Measurements from ENCODE around the gene GK2.

Gene GK2

DNA sequence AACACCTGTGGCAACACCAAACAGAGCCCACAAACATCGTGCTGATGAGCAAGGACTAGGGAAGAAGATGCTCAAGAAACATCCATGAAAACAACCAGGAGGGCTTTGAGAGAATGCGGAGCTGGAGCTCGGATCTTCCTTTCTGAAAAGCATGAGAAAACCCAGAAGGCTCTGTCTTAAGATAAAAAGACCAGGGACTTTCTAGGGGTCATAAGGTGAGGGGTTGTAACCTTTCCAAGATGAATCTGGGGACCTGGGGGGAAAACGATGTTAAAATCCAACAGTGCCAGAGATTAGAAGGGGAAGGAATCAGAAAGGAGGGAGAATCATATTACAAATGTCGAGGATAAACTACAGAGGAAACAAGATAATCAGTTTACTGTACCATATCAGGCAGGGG, 10.1 kb downstream of the GK2 start:
- TF ChIP-seq, protein P1, sequence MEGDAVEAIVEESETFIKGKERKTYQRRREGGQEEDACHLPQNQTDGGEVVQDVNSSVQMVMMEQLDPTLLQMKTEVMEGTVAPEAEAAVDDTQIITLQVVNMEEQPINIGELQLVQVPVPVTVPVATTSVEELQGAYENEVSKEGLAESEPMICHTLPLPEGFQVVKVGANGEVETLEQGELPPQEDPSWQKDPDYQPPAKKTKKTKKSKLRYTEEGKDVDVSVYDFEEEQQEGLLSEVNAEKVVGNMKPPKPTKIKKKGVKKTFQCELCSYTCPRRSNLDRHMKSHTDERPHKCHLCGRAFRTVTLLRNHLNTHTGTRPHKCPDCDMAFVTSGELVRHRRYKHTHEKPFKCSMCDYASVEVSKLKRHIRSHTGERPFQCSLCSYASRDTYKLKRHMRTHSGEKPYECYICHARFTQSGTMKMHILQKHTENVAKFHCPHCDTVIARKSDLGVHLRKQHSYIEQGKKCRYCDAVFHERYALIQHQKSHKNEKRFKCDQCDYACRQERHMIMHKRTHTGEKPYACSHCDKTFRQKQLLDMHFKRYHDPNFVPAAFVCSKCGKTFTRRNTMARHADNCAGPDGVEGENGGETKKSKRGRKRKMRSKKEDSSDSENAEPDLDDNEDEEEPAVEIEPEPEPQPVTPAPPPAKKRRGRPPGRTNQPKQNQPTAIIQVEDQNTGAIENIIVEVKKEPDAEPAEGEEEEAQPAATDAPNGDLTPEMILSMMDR (IDR thresholded peaks at IDR 0.05; ENCODE audit: low read depth, low read length, missing control alignments), result no peak
- no peak overlapping the region for H3K4me3 ChIP-seq (ENCODE audit: low read depth, low read length)
- DNase-seq (ENCODE audit: low read depth), result no peak

- no peak overlapping the region for H3K4me3 ChIP-seq (ENCODE audit: low read depth, low read length)
- no peak for DNase-seq (ENCODE audit: low read depth)
Measured at GRCh38 chr4:79396794-79397193, 11.2 kb downstream of the GK2 start.

DNA sequence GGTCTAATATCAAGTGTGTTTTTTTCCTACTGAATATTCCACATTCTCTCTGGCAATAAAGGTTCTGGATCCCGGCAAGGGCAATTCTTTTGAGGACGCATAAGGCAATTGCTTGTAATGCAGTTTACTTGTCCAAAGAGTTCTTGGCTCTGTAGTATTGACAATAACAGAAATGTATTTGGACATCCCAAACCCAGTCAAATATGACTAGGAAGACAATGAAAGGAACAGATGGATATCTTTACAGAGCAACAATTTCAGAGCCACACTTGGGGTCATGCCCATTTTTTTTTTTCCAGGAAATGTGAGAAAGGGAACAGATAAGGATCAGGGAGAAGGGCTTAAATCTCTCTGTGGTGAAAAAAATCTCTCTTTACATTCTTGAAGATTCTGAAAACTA, 12.2 kb downstream of the GK2 start:
- DNase-seq (ENCODE audit: low read depth), result no peak
- TF ChIP-seq, protein P1 (IDR thresholded peaks at IDR 0.05; ENCODE audit: low read depth, low read length, missing control alignments), result no peak

More at GRCh38 chr4:79396794-79397193, 11.2 kb downstream of the GK2 start:
- TF ChIP-seq, protein P1 (IDR thresholded peaks at IDR 0.05; ENCODE audit: low read depth, low read length, missing control alignments), result no peak

GRCh38 chr4:79390890-79391289, 17.1 kb downstream of the GK2 start:
- TF ChIP-seq, protein P1 (IDR thresholded peaks at IDR 0.05; ENCODE audit: low read depth, low read length, missing control alignments), result no peak
- no peak overlapping the region for H3K4me3 ChIP-seq (ENCODE audit: low read depth, low read length)
- no peak for DNase-seq (ENCODE audit: low read depth)

More for the DNA sequence above, 12.2 kb downstream of the GK2 start:
- no peak overlapping the region for H3K4me3 ChIP-seq (ENCODE audit: low read depth, low read length)

GRCh38 chr4:79385641-79386040, 22.4 kb downstream of the GK2 start:
- no peak for DNase-seq (ENCODE audit: low read depth)
- TF ChIP-seq, protein P1 (IDR thresholded peaks at IDR 0.05; ENCODE audit: low read depth, low read length, missing control alignments), result no peak
- no peak overlapping the region for H3K4me3 ChIP-seq (ENCODE audit: low read depth, low read length)

- TF ChIP-seq, protein P1 (IDR thresholded peaks at IDR 0.05; ENCODE audit: low read depth, low read length, missing control alignments), result no peak
- H3K4me3 ChIP-seq (ENCODE audit: low read depth, low read length), result no peak overlapping the region
- no peak for DNase-seq (ENCODE audit: low read depth)
Measured at GRCh38 chr4:79381161-79381560, 26.9 kb downstream of the GK2 start.

GRCh38 chr4:79370026-79370425, 38.0 kb downstream of the GK2 start:
- no peak for DNase-seq (ENCODE audit: low read depth)
- TF ChIP-seq, protein P1 (IDR thresholded peaks at IDR 0.05; ENCODE audit: low read depth, low read length, missing control alignments), result no peak
- H3K4me3 ChIP-seq (ENCODE audit: low read depth, low read length), result no peak overlapping the region
